ENCODE measurements around the gene BCL7A.

Gene BCL7A

GRCh38 chr12:122028905-122029560, 7.3 kb downstream of the BCL7A start:
- Histone ChIP-seq H3K79me2 (ENCODE audit: control insufficient read depth, low read length) (peaks cover 100% of the 10 kb centered on the region), H3K36me3 (ENCODE audit: control insufficient read depth, low read length) (peaks cover 82% of the 10 kb centered on the region), H3K4me2 (ENCODE audit: low read length) (peak overlapping the region; percentile 72)

DNA sequence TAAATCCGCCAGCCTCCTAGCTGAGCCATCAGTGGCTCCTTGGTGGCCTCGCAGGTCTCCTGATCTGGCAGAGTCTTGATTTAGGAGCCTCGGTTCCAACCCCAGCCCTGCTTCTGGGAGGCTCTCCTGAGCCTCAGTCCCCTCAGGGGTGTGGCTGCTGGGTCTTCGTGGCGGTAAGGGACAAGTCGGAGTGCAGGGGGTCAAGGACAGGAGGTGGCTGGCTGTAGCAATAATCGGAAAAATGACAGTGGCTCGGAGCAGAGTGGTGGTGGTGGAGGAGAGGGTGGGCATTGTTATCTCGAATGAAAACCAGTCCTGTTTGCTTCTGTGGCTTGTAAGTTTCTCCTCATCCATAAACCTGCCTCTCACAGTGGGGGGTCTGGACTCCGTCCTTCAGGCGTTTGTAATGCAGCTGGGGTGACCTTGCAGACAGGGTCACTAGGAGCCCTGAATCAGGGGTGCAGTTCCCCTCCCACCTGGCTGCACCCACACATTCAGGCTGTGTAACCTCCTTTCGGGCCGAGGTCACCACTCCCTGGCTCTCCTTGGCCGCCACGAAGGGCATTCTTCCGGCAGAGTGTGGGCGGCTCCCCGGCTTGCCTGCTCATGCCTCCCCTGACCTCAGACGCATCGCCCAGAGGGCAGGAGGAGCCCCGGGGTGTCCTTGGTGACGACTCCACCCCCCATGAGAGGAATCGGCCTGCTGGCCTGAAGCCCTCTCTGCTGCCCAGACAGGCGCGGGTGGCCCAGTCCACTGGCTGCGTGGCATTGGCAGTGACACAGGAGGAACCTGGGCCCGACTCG, 8.1 kb downstream of the BCL7A start:
- H3K79me2 ChIP-seq (ENCODE audit: control insufficient read depth, low read length) = peaks cover 100% of the 10 kb centered on the region
- TF ChIP-seq, protein P1, sequence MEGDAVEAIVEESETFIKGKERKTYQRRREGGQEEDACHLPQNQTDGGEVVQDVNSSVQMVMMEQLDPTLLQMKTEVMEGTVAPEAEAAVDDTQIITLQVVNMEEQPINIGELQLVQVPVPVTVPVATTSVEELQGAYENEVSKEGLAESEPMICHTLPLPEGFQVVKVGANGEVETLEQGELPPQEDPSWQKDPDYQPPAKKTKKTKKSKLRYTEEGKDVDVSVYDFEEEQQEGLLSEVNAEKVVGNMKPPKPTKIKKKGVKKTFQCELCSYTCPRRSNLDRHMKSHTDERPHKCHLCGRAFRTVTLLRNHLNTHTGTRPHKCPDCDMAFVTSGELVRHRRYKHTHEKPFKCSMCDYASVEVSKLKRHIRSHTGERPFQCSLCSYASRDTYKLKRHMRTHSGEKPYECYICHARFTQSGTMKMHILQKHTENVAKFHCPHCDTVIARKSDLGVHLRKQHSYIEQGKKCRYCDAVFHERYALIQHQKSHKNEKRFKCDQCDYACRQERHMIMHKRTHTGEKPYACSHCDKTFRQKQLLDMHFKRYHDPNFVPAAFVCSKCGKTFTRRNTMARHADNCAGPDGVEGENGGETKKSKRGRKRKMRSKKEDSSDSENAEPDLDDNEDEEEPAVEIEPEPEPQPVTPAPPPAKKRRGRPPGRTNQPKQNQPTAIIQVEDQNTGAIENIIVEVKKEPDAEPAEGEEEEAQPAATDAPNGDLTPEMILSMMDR (IDR thresholded peaks at IDR 0.05; ENCODE audit: low read depth, low read length, poor library complexity, severe bottlenecking) = no peak
- TF ChIP-seq EZH2phosphoT487 (IDR thresholded peaks at IDR 0.05; ENCODE audit: borderline replicate concordance, low read length) = no peak
- peaks cover 15% of the 10 kb centered on the region for H4K20me1 ChIP-seq (ENCODE audit: control insufficient read depth, insufficient read depth, low read depth, low read length)
- peak overlapping the region; percentile 99 for H3K27ac ChIP-seq (ENCODE audit: low read depth, low read length)
- H3K36me3 ChIP-seq (ENCODE audit: control insufficient read depth, low read length) = peaks cover 86% of the 10 kb centered on the region
- peak overlapping the region; percentile 74 for H3K4me3 ChIP-seq (ENCODE audit: low read length)
- H3K9me3 ChIP-seq (ENCODE audit: control insufficient read depth, insufficient read depth, low read length) = no peaks in the 10 kb centered on the region
- H3K9me2 ChIP-seq (replicated peaks; ENCODE audit: control insufficient read depth, low read length) = no peaks in the 10 kb centered on the region
- H3K4me1 ChIP-seq (ENCODE audit: control insufficient read depth, low read length) = peaks cover 80% of the 10 kb centered on the region
- H3K27me3 ChIP-seq (ENCODE audit: control insufficient read depth, low read length) = no peaks in the 10 kb centered on the region
- peaks cover 26% of the 10 kb centered on the region for H3F3A ChIP-seq (ENCODE audit: control insufficient read depth, insufficient read depth)
- peak overlapping the region; percentile 72 for H3K4me2 ChIP-seq (ENCODE audit: low read length)

More at GRCh38 chr12:122028905-122029560, 7.3 kb downstream of the BCL7A start:
- Histone ChIP-seq H3K27ac (ENCODE audit: low read depth, low read length) (peak overlapping the region; percentile 99), H3K9me2 (replicated peaks; ENCODE audit: control insufficient read depth, low read length) (no peaks in the 10 kb centered on the region), H4K20me1 (ENCODE audit: control insufficient read depth, insufficient read depth, low read depth, low read length) (peaks cover 15% of the 10 kb centered on the region), H3F3A (ENCODE audit: control insufficient read depth, insufficient read depth) (peaks cover 29% of the 10 kb centered on the region), H3K4me1 (ENCODE audit: control insufficient read depth, low read length) (peaks cover 88% of the 10 kb centered on the region), H3K27me3 (ENCODE audit: control insufficient read depth, low read length) (no peaks in the 10 kb centered on the region), H3K9me3 (ENCODE audit: control insufficient read depth, insufficient read depth, low read length) (no peaks in the 10 kb centered on the region), H3K4me3 (ENCODE audit: low read length) (peak overlapping the region; percentile 74)
- TF ChIP-seq EZH2phosphoT487 (IDR thresholded peaks at IDR 0.05; ENCODE audit: borderline replicate concordance, low read length) = no peak
- TF ChIP-seq, protein P1 (IDR thresholded peaks at IDR 0.05; ENCODE audit: low read depth, low read length, poor library complexity, severe bottlenecking) = peak; percentile 37

DNA sequence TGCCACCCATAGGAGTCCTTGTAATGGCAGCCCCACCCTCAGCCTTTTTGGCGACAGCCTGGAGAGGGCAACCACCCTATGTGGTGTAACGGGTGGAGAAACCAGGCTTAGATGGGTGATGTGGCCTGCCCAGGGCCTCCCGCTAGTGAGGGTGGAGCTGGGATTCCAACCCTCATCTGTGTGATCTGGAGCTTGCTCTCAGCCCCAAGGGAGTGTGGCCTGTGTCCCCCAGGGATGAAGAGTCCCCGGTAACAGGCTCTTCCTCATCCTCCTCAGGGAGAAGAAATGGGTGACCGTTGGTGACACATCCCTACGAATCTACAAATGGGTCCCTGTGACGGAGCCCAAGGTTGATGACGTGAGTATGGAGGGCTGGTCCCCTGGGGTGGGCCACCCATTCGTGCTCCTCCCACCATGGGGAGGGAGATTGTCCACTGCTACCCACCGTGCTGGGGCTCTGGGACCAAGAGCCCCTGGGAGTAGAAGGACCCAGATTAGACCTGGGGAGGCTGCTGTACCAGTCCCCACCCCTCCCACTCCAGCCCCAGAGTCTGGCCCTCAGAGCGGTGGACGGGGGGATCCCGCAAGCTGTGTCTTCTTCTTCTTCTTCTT, 8.8 kb downstream of the BCL7A start:
- Histone ChIP-seq H3K4me2 (ENCODE audit: low read length) (peak overlapping the region; percentile 72), H3K27me3 (ENCODE audit: control insufficient read depth, low read length) (no peaks in the 10 kb centered on the region), H3K4me1 (ENCODE audit: control insufficient read depth, low read length) (peaks cover 73% of the 10 kb centered on the region), H3K9me3 (ENCODE audit: control insufficient read depth, insufficient read depth, low read length) (no peaks in the 10 kb centered on the region), H3K9me2 (replicated peaks; ENCODE audit: control insufficient read depth, low read length) (no peaks in the 10 kb centered on the region), H3K36me3 (ENCODE audit: control insufficient read depth, low read length) (peaks cover 89% of the 10 kb centered on the region), H3K79me2 (ENCODE audit: control insufficient read depth, low read length) (peaks cover 100% of the 10 kb centered on the region), H3F3A (ENCODE audit: control insufficient read depth, insufficient read depth) (peaks cover 22% of the 10 kb centered on the region), H3K4me3 (ENCODE audit: low read length) (peak overlapping the region; percentile 74), H3K27ac (ENCODE audit: low read depth, low read length) (peak overlapping the region; percentile 99), H4K20me1 (ENCODE audit: control insufficient read depth, insufficient read depth, low read depth, low read length) (peaks cover 15% of the 10 kb centered on the region)
- TF ChIP-seq, protein P1 (IDR thresholded peaks at IDR 0.05; ENCODE audit: low read depth, low read length, poor library complexity, severe bottlenecking) = no peak
